ENCODE data around the gene S100A8.

- TF ChIP-seq CTCF (IDR thresholded peaks at IDR 0.05) (no peak), TCF7L2 (IDR thresholded peaks at IDR 0.05; ENCODE audit: low read depth, low read length) (no peak), REST (IDR thresholded peaks at IDR 0.05; ENCODE audit: insufficient read depth in 1 of 2, low read depth in 2 of 2, low read length in 1 of 2) (no peak)
These were observed 3.1 kb downstream of the S100A8 start for GRCh38 chr1:153387785-153388184.
